GM12891 (cell line): Measurements from ENCODE around the gene RAB26.
"Not testable (repeated sequence)": the region's sequence is repeated elsewhere in the genome, so short reads cannot be mapped to it uniquely, and the experiment has no call there.

Experiments
- PAX5 ChIP-seq: IDR thresholded peaks from 2 replicates; pipeline ENCODE4 v1.6.1; 2011; ENCODE audit warnings: low read length, moderate library complexity, mild to moderate bottlenecking; ENCODE audit not compliant: insufficient read depth, severe bottlenecking
- POLR2A ChIP-seq: IDR thresholded peaks from 2 replicates; pipeline ENCODE4 v1.6.1; 2011; ENCODE audit warnings: low read depth, low read length, control low read depth
- POLR2AphosphoS5 ChIP-seq: IDR thresholded peaks from 2 replicates; pipeline ENCODE4 v1.6.1; 2011; ENCODE audit warnings: low read depth, low read length, control low read depth
- TAF1 ChIP-seq: IDR thresholded peaks from 2 replicates; pipeline ENCODE4 v1.6.1; 2011; ENCODE audit warnings: low read depth, low read length, control low read depth

DNA sequence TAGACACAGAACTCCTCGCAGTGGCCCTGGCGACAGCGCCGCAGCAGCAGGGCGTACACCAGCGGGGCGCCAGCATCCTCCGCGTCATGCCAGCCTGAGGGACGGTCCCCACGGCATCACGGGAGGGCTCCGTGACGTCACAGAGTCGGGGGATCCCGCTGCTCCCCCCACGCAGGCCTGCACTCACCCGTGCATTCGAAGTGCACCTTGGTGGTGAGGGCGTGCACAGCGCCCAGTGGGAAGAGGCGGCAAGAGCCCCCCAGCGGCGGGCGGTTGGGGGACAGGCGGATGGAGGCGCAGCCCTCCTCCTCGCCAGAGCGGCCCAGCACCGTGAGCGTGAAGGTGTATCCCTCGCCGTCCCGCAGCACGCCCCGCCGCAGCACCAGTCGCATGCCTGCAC is 42.2 kb upstream of the RAB26 start:
- TF ChIP-seq POLR2A, POLR2AphosphoS5, TAF1, PAX5: not testable (repeated sequence)
